ENCODE data around the gene ACADM.
"Not testable (repeated sequence)": the region's sequence is repeated elsewhere in the genome, so short reads cannot be mapped to it uniquely, and the experiment has no call there.

Gene ACADM

DNA sequence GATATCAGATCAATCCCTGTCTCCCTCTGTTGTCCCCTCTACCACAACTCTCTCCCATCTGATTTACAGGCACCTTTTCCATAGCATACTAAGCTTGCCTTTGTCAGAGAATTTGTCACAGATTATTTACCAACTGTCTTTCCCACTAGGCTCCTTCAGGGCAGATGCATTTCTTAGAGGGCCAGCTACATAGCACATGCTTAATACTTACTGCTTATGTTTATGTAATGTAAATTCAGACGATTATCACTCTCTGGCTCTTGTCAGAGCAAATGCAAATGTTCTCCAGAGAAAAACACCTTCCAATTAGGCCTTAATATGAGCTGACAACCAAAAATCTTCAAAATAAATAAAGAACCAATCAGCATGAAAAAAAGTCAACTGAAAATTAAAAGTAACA, 46.3 kb downstream of the ACADM start:
- Histone ChIP-seq H3K79me2 (ENCODE audit: low read length) (no peaks in the 10 kb centered on the region), H3K9me3 (replicated peaks; ENCODE audit: insufficient read depth, low read length) (no peaks in the 10 kb centered on the region), H3K4me3 (ENCODE audit: low read length) (no peak overlapping the region), H3K27me3 (replicated peaks; ENCODE audit: insufficient read depth, low read length) (no peaks in the 10 kb centered on the region), H2AFZ (ENCODE audit: low read length) (no peak overlapping the region), H3K9ac (ENCODE audit: low read length) (no peak overlapping the region), H3K9me2 (replicated peaks; ENCODE audit: insufficient read depth, low read length) (no peaks in the 10 kb centered on the region), H3K4me2 (ENCODE audit: low read depth, low read length) (no peak overlapping the region), H4K20me1 (ENCODE audit: insufficient read depth, low read length) (no peaks in the 10 kb centered on the region), H3K36me3 (replicated peaks; ENCODE audit: insufficient read depth, low read length) (no peaks in the 10 kb centered on the region), H3K4me1 (ENCODE audit: low read length) (no peaks in the 10 kb centered on the region), H3K27ac (ENCODE audit: low read length) (no peak overlapping the region), H3F3A (ENCODE audit: insufficient read depth, low read length) (no peaks in the 10 kb centered on the region)
- no peak for TF ChIP-seq EZH2 (optimal IDR thresholded peaks at IDR 0.05; ENCODE audit: low read depth, low read length)
- TF ChIP-seq, protein P1, sequence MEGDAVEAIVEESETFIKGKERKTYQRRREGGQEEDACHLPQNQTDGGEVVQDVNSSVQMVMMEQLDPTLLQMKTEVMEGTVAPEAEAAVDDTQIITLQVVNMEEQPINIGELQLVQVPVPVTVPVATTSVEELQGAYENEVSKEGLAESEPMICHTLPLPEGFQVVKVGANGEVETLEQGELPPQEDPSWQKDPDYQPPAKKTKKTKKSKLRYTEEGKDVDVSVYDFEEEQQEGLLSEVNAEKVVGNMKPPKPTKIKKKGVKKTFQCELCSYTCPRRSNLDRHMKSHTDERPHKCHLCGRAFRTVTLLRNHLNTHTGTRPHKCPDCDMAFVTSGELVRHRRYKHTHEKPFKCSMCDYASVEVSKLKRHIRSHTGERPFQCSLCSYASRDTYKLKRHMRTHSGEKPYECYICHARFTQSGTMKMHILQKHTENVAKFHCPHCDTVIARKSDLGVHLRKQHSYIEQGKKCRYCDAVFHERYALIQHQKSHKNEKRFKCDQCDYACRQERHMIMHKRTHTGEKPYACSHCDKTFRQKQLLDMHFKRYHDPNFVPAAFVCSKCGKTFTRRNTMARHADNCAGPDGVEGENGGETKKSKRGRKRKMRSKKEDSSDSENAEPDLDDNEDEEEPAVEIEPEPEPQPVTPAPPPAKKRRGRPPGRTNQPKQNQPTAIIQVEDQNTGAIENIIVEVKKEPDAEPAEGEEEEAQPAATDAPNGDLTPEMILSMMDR (IDR thresholded peaks at IDR 0.05; ENCODE audit: low read length) = no peak
- no peak for TF ChIP-seq EZH2phosphoT487 (IDR thresholded peaks at IDR 0.05; ENCODE audit: low read length)
- no peak for DNase-seq

DNA sequence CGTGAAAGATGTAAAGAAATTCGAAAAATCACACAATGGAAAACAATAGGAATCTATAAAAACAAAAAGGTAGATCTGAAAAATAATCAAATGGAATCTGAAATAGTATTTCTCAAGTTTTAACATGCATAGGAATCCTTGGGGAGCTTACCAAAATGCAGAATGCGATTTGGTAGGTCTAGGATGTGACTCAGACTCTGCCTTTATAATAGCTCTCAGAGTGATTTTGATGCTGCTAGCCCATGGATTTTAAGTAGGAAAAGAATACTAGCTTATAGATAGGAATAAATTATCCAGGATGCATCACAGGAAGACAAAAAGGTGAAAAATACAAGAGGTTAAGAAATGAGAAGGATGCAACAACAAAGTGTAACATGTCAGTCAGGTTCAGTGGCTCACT, 47.5 kb downstream of the ACADM start:
- Histone ChIP-seq H3K9ac (ENCODE audit: low read length) (no peak overlapping the region), H3K4me1 (ENCODE audit: low read length) (no peaks in the 10 kb centered on the region), H3K36me3 (replicated peaks; ENCODE audit: insufficient read depth, low read length) (no peaks in the 10 kb centered on the region), H3K9me2 (replicated peaks; ENCODE audit: insufficient read depth, low read length) (no peaks in the 10 kb centered on the region), H3K79me2 (ENCODE audit: low read length) (no peaks in the 10 kb centered on the region), H3K27ac (ENCODE audit: low read length) (no peak overlapping the region), H2AFZ (ENCODE audit: low read length) (no peak overlapping the region), H3K27me3 (replicated peaks; ENCODE audit: insufficient read depth, low read length) (no peaks in the 10 kb centered on the region), H3K4me2 (ENCODE audit: low read depth, low read length) (no peak overlapping the region), H3F3A (ENCODE audit: insufficient read depth, low read length) (no peaks in the 10 kb centered on the region), H3K4me3 (ENCODE audit: low read length) (no peak overlapping the region), H4K20me1 (ENCODE audit: insufficient read depth, low read length) (no peaks in the 10 kb centered on the region), H3K9me3 (replicated peaks; ENCODE audit: insufficient read depth, low read length) (no peaks in the 10 kb centered on the region)
- TF ChIP-seq EZH2 (optimal IDR thresholded peaks at IDR 0.05; ENCODE audit: low read depth, low read length) = no peak
- TF ChIP-seq, protein P1 (IDR thresholded peaks at IDR 0.05; ENCODE audit: low read length) = no peak
- no peak for TF ChIP-seq EZH2phosphoT487 (IDR thresholded peaks at IDR 0.05; ENCODE audit: low read length)
- DNase-seq = no peak

DNA sequence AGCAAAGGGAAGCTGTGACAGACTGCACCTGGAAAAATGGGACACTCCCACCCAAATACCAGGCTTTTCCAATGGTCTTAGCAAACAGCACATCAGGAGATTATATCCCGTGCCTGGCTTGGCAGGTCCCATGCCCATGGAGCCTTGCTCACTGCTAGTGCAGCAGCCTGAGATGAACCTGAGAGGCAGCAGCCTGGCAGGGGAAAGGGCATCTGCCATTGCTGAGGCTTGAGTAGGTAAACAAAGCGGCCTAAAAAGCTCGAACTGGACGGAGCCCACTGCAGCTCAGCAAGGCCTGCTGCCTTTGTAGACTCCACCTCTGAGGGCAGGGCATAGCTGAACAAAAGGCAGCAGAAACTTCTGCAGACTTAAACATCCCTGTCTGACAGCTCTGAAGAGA, 53.3 kb downstream of the ACADM start:
- not testable (repeated sequence) for H3K4me1 ChIP-seq (ENCODE audit: low read length); H3K27ac ChIP-seq (ENCODE audit: low read length); H3K4me2 ChIP-seq (ENCODE audit: low read depth, low read length); H3K9me3 ChIP-seq (replicated peaks; ENCODE audit: insufficient read depth, low read length); H3K27me3 ChIP-seq (replicated peaks; ENCODE audit: insufficient read depth, low read length); H4K20me1 ChIP-seq (ENCODE audit: insufficient read depth, low read length); H3F3A ChIP-seq (ENCODE audit: insufficient read depth, low read length); H3K79me2 ChIP-seq (ENCODE audit: low read length); H3K4me3 ChIP-seq (ENCODE audit: low read length); H3K9me2 ChIP-seq (replicated peaks; ENCODE audit: insufficient read depth, low read length); H3K36me3 ChIP-seq (replicated peaks; ENCODE audit: insufficient read depth, low read length); H3K9ac ChIP-seq (ENCODE audit: low read length); DNase-seq; H2AFZ ChIP-seq (ENCODE audit: low read length)

DNA sequence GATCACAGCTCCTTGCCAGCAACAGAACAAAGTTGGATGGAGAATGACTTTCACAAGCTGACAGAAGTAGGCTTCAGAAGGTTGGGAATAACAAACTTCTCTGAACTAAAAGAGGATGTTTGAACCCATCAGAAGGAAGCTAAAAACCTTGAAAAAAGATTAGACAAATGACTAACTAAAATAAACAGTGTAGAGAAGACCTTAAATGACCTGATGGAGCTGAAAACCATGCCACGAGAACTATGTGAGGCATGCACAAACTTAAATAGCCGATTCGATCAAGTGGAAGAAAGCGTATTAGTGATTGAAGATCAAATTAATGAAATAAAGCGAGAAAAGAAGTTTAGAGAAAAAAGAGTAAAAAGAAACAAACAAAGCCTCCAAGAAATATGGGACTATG, 54.2 kb downstream of the ACADM start:
- not testable (repeated sequence) for H3K9me2 ChIP-seq (replicated peaks; ENCODE audit: insufficient read depth, low read length); H3K9me3 ChIP-seq (replicated peaks; ENCODE audit: insufficient read depth, low read length); DNase-seq; H2AFZ ChIP-seq (ENCODE audit: low read length); H4K20me1 ChIP-seq (ENCODE audit: insufficient read depth, low read length); H3K79me2 ChIP-seq (ENCODE audit: low read length); H3K4me1 ChIP-seq (ENCODE audit: low read length); H3K4me3 ChIP-seq (ENCODE audit: low read length); H3K27me3 ChIP-seq (replicated peaks; ENCODE audit: insufficient read depth, low read length); H3K9ac ChIP-seq (ENCODE audit: low read length); H3K4me2 ChIP-seq (ENCODE audit: low read depth, low read length); H3K36me3 ChIP-seq (replicated peaks; ENCODE audit: insufficient read depth, low read length); H3F3A ChIP-seq (ENCODE audit: insufficient read depth, low read length); H3K27ac ChIP-seq (ENCODE audit: low read length)

DNA sequence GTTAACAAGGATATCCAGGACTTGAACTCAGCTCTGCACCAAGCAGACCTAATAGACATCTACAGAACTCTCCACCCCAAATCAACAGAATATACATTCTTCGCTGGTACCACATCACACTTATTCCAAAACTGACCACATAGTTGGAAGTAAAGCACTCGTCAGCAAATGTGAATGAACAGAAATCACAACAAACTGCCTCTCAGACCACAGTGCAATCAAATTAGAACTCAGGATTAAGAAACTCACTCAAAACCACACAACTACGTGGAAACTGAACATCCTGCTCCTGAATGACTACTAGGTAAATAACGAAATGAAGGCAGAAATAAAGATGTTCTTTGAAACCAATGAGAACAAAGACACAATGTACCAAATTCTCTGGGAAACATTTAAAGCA, 55.7 kb downstream of the ACADM start:
- H3K9ac ChIP-seq (ENCODE audit: low read length); H3K9me3 ChIP-seq (replicated peaks; ENCODE audit: insufficient read depth, low read length); DNase-seq; H3K9me2 ChIP-seq (replicated peaks; ENCODE audit: insufficient read depth, low read length); H3K27ac ChIP-seq (ENCODE audit: low read length); H3F3A ChIP-seq (ENCODE audit: insufficient read depth, low read length); H3K4me3 ChIP-seq (ENCODE audit: low read length); H4K20me1 ChIP-seq (ENCODE audit: insufficient read depth, low read length); H3K27me3 ChIP-seq (replicated peaks; ENCODE audit: insufficient read depth, low read length); H3K36me3 ChIP-seq (replicated peaks; ENCODE audit: insufficient read depth, low read length); H3K79me2 ChIP-seq (ENCODE audit: low read length); H3K4me2 ChIP-seq (ENCODE audit: low read depth, low read length); H3K4me1 ChIP-seq (ENCODE audit: low read length); H2AFZ ChIP-seq (ENCODE audit: low read length): not testable (repeated sequence)

DNA sequence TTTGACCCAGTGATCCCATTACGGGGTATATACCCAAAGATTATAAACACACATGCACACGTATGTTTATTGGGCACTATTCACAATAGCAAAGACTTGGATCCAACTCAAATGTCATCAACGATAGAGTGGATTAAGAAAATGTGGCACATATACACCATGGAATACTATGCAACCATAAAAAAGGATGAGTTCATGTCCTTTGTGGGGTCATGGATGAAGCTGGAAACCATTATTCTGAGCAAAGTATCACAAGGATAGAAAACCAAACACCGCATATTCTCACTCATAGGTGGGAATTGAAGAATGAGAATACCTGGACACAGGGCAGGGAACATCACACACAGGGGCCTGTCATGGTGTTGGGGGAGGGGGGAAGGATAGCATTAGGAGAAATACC, 59.4 kb downstream of the ACADM start:
- H3K4me2 ChIP-seq (ENCODE audit: low read depth, low read length) = peak overlapping the region; percentile 93; the same call in 1 of the 2 replicates
- DNase-seq; H3K36me3 ChIP-seq (replicated peaks; ENCODE audit: insufficient read depth, low read length); H3K9me3 ChIP-seq (replicated peaks; ENCODE audit: insufficient read depth, low read length); H3K27me3 ChIP-seq (replicated peaks; ENCODE audit: insufficient read depth, low read length); H3K9me2 ChIP-seq (replicated peaks; ENCODE audit: insufficient read depth, low read length); H3K4me1 ChIP-seq (ENCODE audit: low read length): not testable (repeated sequence)
- peak overlapping the region; percentile 91; the same call in 1 of the 2 replicates for H3K27ac ChIP-seq (ENCODE audit: low read length)
- H3K79me2 ChIP-seq (ENCODE audit: low read length) = peaks cover 30% of the 10 kb centered on the region
- H2AFZ ChIP-seq (ENCODE audit: low read length) = peak overlapping the region; percentile 89; the same call in 1 of the 2 replicates
- peaks cover 32% of the 10 kb centered on the region for H3F3A ChIP-seq (ENCODE audit: insufficient read depth, low read length)
- peaks cover 18% of the 10 kb centered on the region for H4K20me1 ChIP-seq (ENCODE audit: insufficient read depth, low read length)
- peak overlapping the region; percentile 88 for H3K4me3 ChIP-seq (ENCODE audit: low read length)
- peak overlapping the region; percentile 84; the same call in 1 of the 2 replicates for H3K9ac ChIP-seq (ENCODE audit: low read length)

Measured in MM.1S (cell line).